ENCODE results near the gene DNAH7.

DNA sequence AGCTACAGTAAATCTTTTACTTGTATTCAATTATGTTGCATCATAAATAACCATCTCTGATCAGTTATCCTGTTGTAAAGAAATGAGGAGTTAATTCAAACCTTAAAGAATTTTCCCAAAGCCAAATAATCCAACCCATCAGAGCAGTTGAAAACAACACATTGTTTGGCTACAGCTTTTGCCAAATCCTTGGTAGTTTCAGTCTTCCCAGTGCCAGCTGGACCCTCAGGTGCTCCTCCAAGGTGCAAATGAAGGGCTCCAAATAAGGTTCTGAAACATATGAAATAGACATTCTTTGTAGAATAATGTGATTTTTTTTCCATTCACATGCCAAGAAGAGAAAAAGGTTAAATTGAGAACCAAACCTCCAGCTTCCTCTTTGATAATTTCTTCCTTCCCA lies 158.7 kb downstream of the DNAH7 start:
- TF ChIP-seq POLR2A (IDR thresholded peaks at IDR 0.05): no peak
- TF ChIP-seq, protein P1, sequence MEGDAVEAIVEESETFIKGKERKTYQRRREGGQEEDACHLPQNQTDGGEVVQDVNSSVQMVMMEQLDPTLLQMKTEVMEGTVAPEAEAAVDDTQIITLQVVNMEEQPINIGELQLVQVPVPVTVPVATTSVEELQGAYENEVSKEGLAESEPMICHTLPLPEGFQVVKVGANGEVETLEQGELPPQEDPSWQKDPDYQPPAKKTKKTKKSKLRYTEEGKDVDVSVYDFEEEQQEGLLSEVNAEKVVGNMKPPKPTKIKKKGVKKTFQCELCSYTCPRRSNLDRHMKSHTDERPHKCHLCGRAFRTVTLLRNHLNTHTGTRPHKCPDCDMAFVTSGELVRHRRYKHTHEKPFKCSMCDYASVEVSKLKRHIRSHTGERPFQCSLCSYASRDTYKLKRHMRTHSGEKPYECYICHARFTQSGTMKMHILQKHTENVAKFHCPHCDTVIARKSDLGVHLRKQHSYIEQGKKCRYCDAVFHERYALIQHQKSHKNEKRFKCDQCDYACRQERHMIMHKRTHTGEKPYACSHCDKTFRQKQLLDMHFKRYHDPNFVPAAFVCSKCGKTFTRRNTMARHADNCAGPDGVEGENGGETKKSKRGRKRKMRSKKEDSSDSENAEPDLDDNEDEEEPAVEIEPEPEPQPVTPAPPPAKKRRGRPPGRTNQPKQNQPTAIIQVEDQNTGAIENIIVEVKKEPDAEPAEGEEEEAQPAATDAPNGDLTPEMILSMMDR (IDR thresholded peaks at IDR 0.05): no peak
